Right lobe of liver (tissue), 6 donors: Measurements from ENCODE around the gene CAMTA1. TPM values are rescaled to one million over a fixed set of nuclear protein-coding genes. Genes with fewer than 3 reads are reported as not detected.

Experiments
- ATAC-seq, 4 donors: fragments of 200-7000 bp; cut with Tn5 transposase; one replicate each; pipeline ENCODE4 v1.9.1; 2020; ENCODE audit warnings: mild to moderate bottlenecking in 4 of 4, moderate library complexity in 4 of 4
- DNase-seq, 3 donors: peaks; one replicate each; pipeline ENCODE4 v3.0.0-alpha.2; 2020
- H3K27ac ChIP-seq, 3 donors: fragments of 200-600 bp; one replicate each; pipeline ENCODE4 v1.8.0; 2022
- H3K27me3 ChIP-seq, 2 donors: fragments of 200-600 bp; one replicate each; pipeline ENCODE4 v1.8.0; 2022
- H3K36me3 ChIP-seq, 4 donors: fragments of 200-600 bp; sonication (generic) in 1 of 4; one replicate each; pipeline versions ENCODE4 v1.5.1 to v1.8.0; 2017 to 2022; ENCODE audit warnings: control low read depth in 1 of 4
- H3K4me1 ChIP-seq, 4 donors: fragments of 200-600 bp; sonication (generic) in 1 of 4; one replicate each; pipeline versions ENCODE4 v1.5.1 to v1.8.0; 2017 to 2022; ENCODE audit warnings: control low read depth in 1 of 4
- H3K4me3 ChIP-seq, 3 donors: fragments of 200-600 bp; one replicate each; pipeline ENCODE4 v1.8.0; 2022
- H3K9me3 ChIP-seq, 4 donors: fragments of 200-600 bp; sonication (generic) in 1 of 4; one replicate each; pipeline versions ENCODE4 v1.5.1 to v1.8.0; 2017 to 2022; ENCODE audit warnings: control low read depth in 1 of 4
- CTCF ChIP-seq, 4 donors: fragments of 200-600 bp in 3 of 4; fragments of 450-650 bp in 1 of 4; IDR thresholded peaks; one replicate each; pipeline versions ENCODE4 v1.5.1 to v1.8.0; 2016 to 2022; ENCODE audit warnings: antibody characterized with exemption in 4 of 4, mild to moderate bottlenecking in 2 of 4
- POLR2A ChIP-seq: fragments of 450-650 bp; IDR thresholded peaks from one replicate; pipeline ENCODE4 v1.6.1; 2017; ENCODE audit warnings: antibody characterized with exemption, mild to moderate bottlenecking
- WGBS: methylation state at CpG from one replicate; pipeline ENCODE4 v1.1.6; 2018; ENCODE audit warnings: low coverage, low lambda C conversion rate; ENCODE audit not compliant: insufficient coverage; ENCODE audit errors: missing lambda C conversion rate; 5-methylcytosine and 5-hydroxymethylcytosine counted together
- intact Hi-C, 2 donors: fragments of 100-400 bp; cut with DNase I; formaldehyde crosslinking; loops; one replicate each; pipeline versions ENCODE4 v1.11.2 to v1.14.1; 2022
- total RNA-seq, 6 experiments: library from RNA; depleted of rRNA in 2 of 6; stranded (reverse); fragments of >200 nt in 2 of 6; fragmentation: NEBNext Ultra II Directional in 3 of 6; extraction: Animal tissue kit (Norgen Biotek cat#: 25700) in 3 of 6; gene quantifications; one replicate each; pipeline versions ENCODE4 v1.1.0 to v1.2.4, GENCODE V29; 2016 to 2023
- donor health status: DM: no; HTN: yes; CAD: no.
- donor health status: DM: no; HTN: no; CAD: no.
- donor health status: DM: no; HTN: no; CAD: no.
- donor health status: DM: no; HTN: yes; CAD: no.
- donor health status: DM: no; HTN: yes; CAD: no.

Gene CAMTA1
- total RNA-seq, 6 experiments from 2014 or later = 32.3 to 49.4 (median 37.2) TPM

GRCh38 chr1:7722670-7723012, 937.4 kb downstream of the CAMTA1 start:
- no peak overlapping the region for H3K27ac ChIP-seq
- no peak for DNase-seq
- no peaks in the 10 kb centered on the region for H3K9me3 ChIP-seq
- H3K4me3 ChIP-seq = no peak overlapping the region
- WGBS = 89% methylated on average over 1 of the region's 2 CpGs
- no peaks in the 10 kb centered on the region for H3K27me3 ChIP-seq
- H3K4me1 ChIP-seq = no peaks in the 10 kb centered on the region
- no peaks in the 10 kb centered on the region for H3K36me3 ChIP-seq
- intact Hi-C loops = no loop called here
- TF ChIP-seq POLR2A = no peak
- TF ChIP-seq CTCF (IDR thresholded peaks at IDR 0.05) = no peak
- ATAC-seq = no peak

- Histone ChIP-seq H3K4me1 (no peaks in the 10 kb centered on the region), H3K9me3 (no peaks in the 10 kb centered on the region), H3K27me3 (no peaks in the 10 kb centered on the region), H3K36me3 (no peaks in the 10 kb centered on the region), H3K27ac (no peak overlapping the region), H3K4me3 (no peak overlapping the region)
- TF ChIP-seq POLR2A (no peak), CTCF (IDR thresholded peaks at IDR 0.05) (no peak)
- ATAC-seq = peak; percentile 45 to 70 (median 55)
- intact Hi-C loops = no loop called here
- no peak for DNase-seq
- WGBS = 55% methylated on average over 5 of the region's 7 CpGs
Measured at GRCh38 chr1:7726623-7727022, 941.4 kb downstream of the CAMTA1 start.

- TF ChIP-seq CTCF (IDR thresholded peaks at IDR 0.05) (no peak), POLR2A (no peak)
- intact Hi-C loops = no loop called here
- no peaks in the 10 kb centered on the region for H3K4me1 ChIP-seq
- 79% methylated on average over 9 of the region's 14 CpGs for WGBS
- no peaks in the 10 kb centered on the region for H3K27me3 ChIP-seq
- no peak overlapping the region for H3K4me3 ChIP-seq
- H3K36me3 ChIP-seq = no peaks in the 10 kb centered on the region
- no peak for ATAC-seq
- DNase-seq = no peak
- no peaks in the 10 kb centered on the region for H3K9me3 ChIP-seq
- H3K27ac ChIP-seq = no peak overlapping the region
Measured at GRCh38 chr1:7727809-7728471, 942.7 kb downstream of the CAMTA1 start.

- no peak for TF ChIP-seq POLR2A
- no peak for TF ChIP-seq CTCF (IDR thresholded peaks at IDR 0.05)
- intact Hi-C loops = no loop called here
Measured at GRCh38 chr1:7729761-7730160, 944.5 kb downstream of the CAMTA1 start.

GRCh38 chr1:7732331-7732730, 947.1 kb downstream of the CAMTA1 start:
- TF ChIP-seq POLR2A = no peak
- no peak for TF ChIP-seq CTCF (IDR thresholded peaks at IDR 0.05)
- no peaks in the 10 kb centered on the region for H3K27me3 ChIP-seq
- no peak overlapping the region for H3K27ac ChIP-seq
- no peak for ATAC-seq
- no peak overlapping the region for H3K4me3 ChIP-seq
- 70% methylated on average over 16 of the region's 19 CpGs for WGBS
- H3K4me1 ChIP-seq = no peaks in the 10 kb centered on the region
- no peak for DNase-seq
- intact Hi-C loops = no loop called here
- no peaks in the 10 kb centered on the region for H3K36me3 ChIP-seq
- no peaks in the 10 kb centered on the region for H3K9me3 ChIP-seq

More at GRCh38 chr1:7729761-7730160, 944.5 kb downstream of the CAMTA1 start:
- Histone ChIP-seq H3K36me3 (no peaks in the 10 kb centered on the region), H3K4me3 (no peak overlapping the region), H3K27me3 (no peaks in the 10 kb centered on the region), H3K9me3 (no peaks in the 10 kb centered on the region), H3K4me1 (no peaks in the 10 kb centered on the region), H3K27ac (no peak overlapping the region)
- WGBS = 94% methylated on average over 5 of the region's 5 CpGs
- ATAC-seq (no peak), DNase-seq (no peak)
